ENCODE measurements around the gene NCOA3.
"Not testable (repeated sequence)": the region's sequence is repeated elsewhere in the genome, so short reads cannot be mapped to it uniquely, and the experiment has no call there.

The NCOA3 gene

GRCh38 chr20:47571426-47571825, 69.7 kb downstream of the NCOA3 start:
- no peak for DNase-seq

GRCh38 chr20:47572105-47572729, 70.5 kb downstream of the NCOA3 start:
- no peak for DNase-seq

- no peak for DNase-seq
These were observed 71.9 kb downstream of the NCOA3 start for GRCh38 chr20:47573559-47573958.

- DNase-seq: no peak
These were observed 73.1 kb downstream of the NCOA3 start for GRCh38 chr20:47574616-47575364.

GRCh38 chr20:47576516-47577033, 74.9 kb downstream of the NCOA3 start:
- no peak for DNase-seq

- DNase-seq: no peak
These were observed 75.6 kb downstream of the NCOA3 start for GRCh38 chr20:47577314-47577713.

GRCh38 chr20:47578543-47578942, 76.9 kb downstream of the NCOA3 start:
- DNase-seq: no peak

- not testable (repeated sequence) for DNase-seq
These were observed 79.0 kb downstream of the NCOA3 start for GRCh38 chr20:47580686-47581085.

- DNase-seq: no peak
These were observed 79.4 kb downstream of the NCOA3 start for GRCh38 chr20:47581090-47581489.

GRCh38 chr20:47583551-47583950, 81.9 kb downstream of the NCOA3 start:
- DNase-seq: no peak

GRCh38 chr20:47585087-47585747, 83.5 kb downstream of the NCOA3 start:
- no peak for DNase-seq

GRCh38 chr20:47586649-47587294, 85.1 kb downstream of the NCOA3 start:
- no peak for DNase-seq

- no peak for DNase-seq
These were observed 86.5 kb downstream of the NCOA3 start for GRCh38 chr20:47588158-47588557.

GRCh38 chr20:47591231-47591630, 89.5 kb downstream of the NCOA3 start:
- no peak for DNase-seq

- no peak for DNase-seq
These were observed 92.5 kb downstream of the NCOA3 start for GRCh38 chr20:47594157-47594556.

- not testable (repeated sequence) for DNase-seq
These were observed 93.5 kb downstream of the NCOA3 start for GRCh38 chr20:47595138-47595537.

- DNase-seq: no peak
These were observed 94.4 kb downstream of the NCOA3 start for GRCh38 chr20:47596003-47596571.

- no peak for DNase-seq
These were observed 95.4 kb downstream of the NCOA3 start for GRCh38 chr20:47597090-47597489.

GRCh38 chr20:47598911-47599744, 97.4 kb downstream of the NCOA3 start:
- no peak for DNase-seq

GRCh38 chr20:47600967-47601547, 99.4 kb downstream of the NCOA3 start:
- DNase-seq: no peak

GRCh38 chr20:47603260-47603659, 101.6 kb downstream of the NCOA3 start:
- DNase-seq: no peak
